D721Med (cell line): ENCODE measurements around the gene UBXN11.
A peak's percentile ranks its signal among the peaks of the same experiment; 100 is the strongest.

ENCODE experiments used
- DNase-seq: peaks from one replicate; pipeline ENCODE4 v3.0.0; 2011; ENCODE audit warnings: low spot score; ENCODE audit not compliant: insufficient read length
- FAIRE-seq: peaks from 2 replicates; lab custom pipeline; 2011; peaks lifted over from hg19 to GRCh38; lab: Jason Lieb, UNC
- CTCF ChIP-seq: IDR thresholded peaks from 2 replicates; pipeline ENCODE4 v1.5.1; 2012; ENCODE audit warnings: mild to moderate bottlenecking, control low read depth; ENCODE audit not compliant: insufficient read depth; ENCODE audit errors: missing control alignments

UBXN11 gene

GRCh38 chr1:26306290-26307229 is at the start of gene UBXN11:
Gene UBXN11 (minus strand): TSS chr1:26306636. CDS start chr1:26302883, 3,753 bp downstream.
- DNase-seq (peak; percentile 90), FAIRE-seq (no peak)
- TF ChIP-seq CTCF = no peak

GRCh38 chr1:26356106-26356505 is 49.7 kb upstream of the UBXN11 start:
- no peak for TF ChIP-seq CTCF
- FAIRE-seq (no peak), DNase-seq (no peak)

DNA sequence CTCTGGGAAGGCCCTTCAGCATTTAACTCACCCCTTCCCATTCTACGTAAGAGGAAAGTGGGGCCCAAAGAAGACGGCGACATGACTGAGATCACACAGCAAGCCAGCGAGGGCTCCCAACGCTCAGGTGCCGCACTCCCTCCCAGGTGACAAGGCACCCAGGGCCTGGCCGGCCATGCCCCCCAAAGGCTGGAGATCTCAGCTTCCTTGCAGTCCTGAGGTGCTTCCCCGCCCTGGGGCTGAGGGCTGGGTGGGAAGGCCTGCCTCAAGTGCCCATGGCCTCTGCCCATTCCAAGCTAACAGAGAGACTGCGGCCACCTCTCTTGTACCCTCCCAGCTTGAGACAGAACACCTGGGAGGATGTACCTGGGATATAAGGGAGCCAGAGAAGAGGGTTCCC is 48.5 kb upstream of the UBXN11 start:
- FAIRE-seq (no peak), DNase-seq (no peak)
- TF ChIP-seq CTCF = no peak

- TF ChIP-seq CTCF = no peak
- FAIRE-seq (no peak), DNase-seq (no peak)
These were observed 47.8 kb upstream of the UBXN11 start, which contains the start of gene CRYBG2 for GRCh38 chr1:26353976-26354820. Gene CRYBG2 (minus strand): TSS chr1:26354130. CDS start chr1:26346657, 7,473 bp downstream.

DNA sequence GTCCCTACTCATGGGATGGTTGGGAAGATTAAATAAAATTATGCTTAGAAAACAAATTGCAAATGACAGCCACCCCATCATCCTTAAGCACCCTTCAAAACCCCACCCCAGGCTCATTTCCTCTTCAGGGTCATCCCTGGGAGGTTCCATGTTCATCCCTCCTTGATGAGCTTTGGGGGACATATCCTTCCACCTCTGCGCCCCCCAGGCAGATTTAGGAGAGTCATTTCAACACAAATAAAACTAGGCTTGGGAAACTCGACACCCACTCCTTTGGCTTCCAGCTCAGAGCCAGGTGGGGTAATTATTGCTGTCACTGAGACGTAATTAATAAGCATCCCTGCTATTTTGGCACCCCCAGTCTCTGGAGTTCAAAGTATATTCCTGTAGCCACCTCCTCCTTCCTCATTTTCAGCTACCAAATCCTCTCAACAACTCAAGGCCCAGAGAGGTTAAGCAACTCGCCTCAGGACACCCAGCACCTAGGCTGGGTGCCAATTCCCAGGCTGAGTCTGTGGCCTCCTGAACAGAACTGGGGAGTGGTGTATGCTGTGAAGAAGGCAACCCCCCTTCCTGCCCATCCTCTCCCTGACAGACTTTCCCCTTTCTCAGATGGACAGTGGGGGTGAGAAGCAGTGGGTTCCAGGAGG is 46.9 kb upstream of the UBXN11 start:
- FAIRE-seq = no peak
- DNase-seq = no peak
- TF ChIP-seq CTCF = no peak

- DNase-seq (no peak), FAIRE-seq (no peak)
- TF ChIP-seq CTCF = no peak
These were observed 45.9 kb upstream of the UBXN11 start for GRCh38 chr1:26352338-26352679.
